Keratinocyte (primary cell): ENCODE data around the gene BNC1. TPM values are rescaled to one million over a fixed set of nuclear protein-coding genes. Genes with fewer than 3 reads are reported as not detected.

Experiments
- DNase-seq: peaks from one replicate; pipeline ENCODE4 v3.0.0-alpha.2; 2011; ENCODE audit warnings: low read depth, missing footprints, low spot score
- FAIRE-seq: peaks from 2 replicates; lab custom pipeline; 2011; peaks lifted over from hg19 to GRCh38; lab: Jason Lieb, UNC
- H2AFZ ChIP-seq: 2 replicates; pipeline ENCODE4 v1.6.0; 2012; ENCODE audit warnings: low read length, control low read depth, inconsistent platforms; ENCODE audit not compliant: control insufficient read depth
- H3K27ac ChIP-seq: 2 replicates; pipeline ENCODE4 v1.5.1; 2011; ENCODE audit warnings: low read length; ENCODE audit not compliant: control insufficient read depth, insufficient read depth
- H3K27me3 ChIP-seq: 3 replicates; pipeline ENCODE4 v1.6.0; 2011; ENCODE audit warnings: low read length; ENCODE audit not compliant: control insufficient read depth, insufficient read depth; ENCODE audit errors: extremely low read depth
- H3K36me3 ChIP-seq, 2 experiments: 2 replicates in 1 of 2; 3 replicates in 1 of 2; pipeline ENCODE4 v1.5.1; 2011; ENCODE audit warnings: low read length in 2 of 2, mild to moderate bottlenecking in 1 of 2; ENCODE audit not compliant: control insufficient read depth in 2 of 2, insufficient read depth in 2 of 2; ENCODE audit errors: extremely low read depth in 1 of 2
- H3K4me1 ChIP-seq: 3 replicates; pipeline ENCODE4 v1.5.1; 2011; ENCODE audit warnings: low read length; ENCODE audit not compliant: control insufficient read depth, insufficient read depth; ENCODE audit errors: extremely low read depth
- H3K4me2 ChIP-seq: 3 replicates; pipeline ENCODE4 v1.6.0; 2011; ENCODE audit warnings: low read depth, low read length; ENCODE audit not compliant: control insufficient read depth, insufficient read depth; ENCODE audit errors: extremely low read depth
- H3K4me3 ChIP-seq, 3 experiments: fragments of 200-600 bp in 1 of 3; sonication (generic) in 1 of 3; 2 replicates in 2 of 3; 3 replicates in 1 of 3; pipeline ENCODE4 v1.5.1; 2011 to 2016; ENCODE audit warnings: low read length in 3 of 3, mild to moderate bottlenecking in 3 of 3, control low read depth in 2 of 3, inconsistent platforms in 1 of 3, low read depth in 1 of 3, mixed read lengths in 1 of 3, mixed run types in 1 of 3, moderate library complexity in 1 of 3; ENCODE audit not compliant: control insufficient read depth in 2 of 3, insufficient read depth in 2 of 3; ENCODE audit errors: extremely low read depth in 1 of 3
- H3K79me2 ChIP-seq: 2 replicates; pipeline ENCODE4 v1.6.0; 2012; ENCODE audit warnings: low read length; ENCODE audit not compliant: control insufficient read depth, insufficient read depth
- H3K9ac ChIP-seq: 3 replicates; pipeline ENCODE4 v1.6.0; 2011; ENCODE audit warnings: low read length; ENCODE audit not compliant: control insufficient read depth, insufficient read depth; ENCODE audit errors: extremely low read depth
- H3K9me1 ChIP-seq: 3 replicates; pipeline ENCODE4 v1.6.0; 2011; ENCODE audit warnings: low read length; ENCODE audit not compliant: control insufficient read depth, insufficient read depth; ENCODE audit errors: extremely low read depth
- H3K9me3 ChIP-seq: 2 replicates; pipeline ENCODE4 v1.5.1; 2012; ENCODE audit warnings: low read depth, low read length; ENCODE audit not compliant: control insufficient read depth
- H4K20me1 ChIP-seq: 3 replicates; pipeline ENCODE4 v1.6.0; 2011; ENCODE audit warnings: low read length; ENCODE audit not compliant: control insufficient read depth, insufficient read depth; ENCODE audit errors: extremely low read depth
- CTCF ChIP-seq, 3 experiments: IDR thresholded peaks in 1 of 3; conservative IDR thresholded peaks in 1 of 3; optimal IDR thresholded peaks in 1 of 3; 2 replicates in 2 of 3; 3 replicates in 1 of 3; pipeline versions ENCODE3 to v1.5.1; 2011; ENCODE audit warnings: low read length in 3 of 3, mild to moderate bottlenecking in 3 of 3, moderate library complexity in 2 of 3, control low read depth in 1 of 3, inconsistent platforms in 1 of 3; ENCODE audit not compliant: insufficient read depth in 2 of 3; ENCODE audit errors: extremely low read depth in 1 of 3
- EZH2 ChIP-seq: IDR thresholded peaks from one replicate; pipeline ENCODE4 v1.6.1; 2012; ENCODE audit warnings: inconsistent platforms, mild to moderate bottlenecking, low read length, moderate library complexity
- dilution Hi-C: fragments of 300-500 bp; cut with MboI; formaldehyde crosslinking; loops from one replicate; pipeline ENCODE4 v1.7.0; 2020; ENCODE audit warnings: low sequenced_read_pairs; ENCODE audit not compliant: extremely low pct_ligation_motif_present
- polyA plus RNA-seq, 5 experiments: library from polyadenylated mRNA; depleted of rRNA in 3 of 5; stranded (reverse) in 3 of 5; stranded (forward) in 1 of 5; unstranded in 1 of 5; fragments of >200 nt; gene quantifications; 1 replicate in 1 of 5; 2 replicates in 3 of 5; 3 replicates in 1 of 5; pipeline versions ENCODE4 v1.2.1 to v1.2.3, GENCODE V29; 2011 to 2012; ENCODE audit warnings: missing spikeins in 2 of 5, low read depth in 1 of 5, low replicate concordance in 1 of 5

Gene BNC1
- polyA plus RNA-seq, 1 donor (not counting 4 experiments of a cell fraction or from before 2014, with no cell fraction given) = 137 TPM

- FAIRE-seq = no peak
- peak overlapping the region; percentile 88 for H3K27ac ChIP-seq
- H3K9me1 ChIP-seq = no peaks in the 10 kb centered on the region
- DNase-seq = no peak
- H3K27me3 ChIP-seq = no peaks in the 10 kb centered on the region
- H3K4me1 ChIP-seq = peaks cover 45% of the 10 kb centered on the region
- peaks cover 12% of the 10 kb centered on the region for H4K20me1 ChIP-seq
- peaks cover 69% of the 10 kb centered on the region for H3K79me2 ChIP-seq
- TF ChIP-seq EZH2 (no peak), CTCF (optimal IDR thresholded peaks at IDR 0.05 in 1 of 3, IDR thresholded peaks at IDR 0.05 in 1 of 3, conservative IDR thresholded peaks at IDR 0.05 in 1 of 3; ENCODE audit: extremely low read depth in 1 of 3, insufficient read depth in 2 of 3, low read length in 3 of 3) (no peak)
- H3K4me2 ChIP-seq = peak overlapping the region; percentile 87
- H2AFZ ChIP-seq = no peak overlapping the region
- peak overlapping the region; percentile 79 to 90 (median 83) for H3K4me3 ChIP-seq
- no peaks in the 10 kb centered on the region for H3K9me3 ChIP-seq
- H3K9ac ChIP-seq = peak overlapping the region; percentile 94
- H3K36me3 ChIP-seq = peaks cover 5 to 30% of the 10 kb centered on the region in 2 experiments
- dilution Hi-C loops = no loop called here
Observed at GRCh38 chr15:83282776-83283137, 1.7 kb downstream of the BNC1 start.

- peaks cover 75% of the 10 kb centered on the region for H3K79me2 ChIP-seq
Observed at GRCh38 chr15:83282141-83282540, 2.3 kb downstream of the BNC1 start.

More at GRCh38 chr15:83282141-83282540, 2.3 kb downstream of the BNC1 start:
- peaks cover 43% of the 10 kb centered on the region for H3K4me1 ChIP-seq
- H3K36me3 ChIP-seq = peaks cover 5 to 33% of the 10 kb centered on the region in 2 experiments
- H3K9me1 ChIP-seq = no peaks in the 10 kb centered on the region
- FAIRE-seq (peak; percentile 34), DNase-seq (no peak)
- H3K9me3 ChIP-seq = no peaks in the 10 kb centered on the region
- TF ChIP-seq EZH2 (no peak), CTCF (optimal IDR thresholded peaks at IDR 0.05 in 1 of 3, IDR thresholded peaks at IDR 0.05 in 1 of 3, conservative IDR thresholded peaks at IDR 0.05 in 1 of 3; ENCODE audit: extremely low read depth in 1 of 3, insufficient read depth in 2 of 3, low read length in 3 of 3) (no peak)
- no peak overlapping the region for H2AFZ ChIP-seq
- H3K27me3 ChIP-seq = no peaks in the 10 kb centered on the region
- dilution Hi-C loops = no loop called here
- H4K20me1 ChIP-seq = peaks cover 13% of the 10 kb centered on the region
- H3K27ac ChIP-seq = peak overlapping the region; percentile 88
- H3K9ac ChIP-seq = peak overlapping the region; percentile 94
- peak overlapping the region; percentile 79 to 90 (median 83) for H3K4me3 ChIP-seq
- H3K4me2 ChIP-seq = peak overlapping the region; percentile 87
